Tibial artery (tissue), 4 donors: ENCODE measurements around the gene LHX5.

ENCODE experiments used
- DNase-seq, 2 donors: peaks; one replicate each; pipeline ENCODE4 v3.0.0-alpha.2; 2019
- H3K27ac ChIP-seq, 2 donors: fragments of 200-600 bp; sonication (generic) in 1 of 2; 1 replicate in 1 of 2; 2 replicates in 1 of 2; pipeline ENCODE4 v1.5.1; 2018 to 2019; ENCODE audit warnings: mild to moderate bottlenecking in 1 of 2
- H3K27me3 ChIP-seq, 2 donors: fragments of 200-600 bp; sonication (generic) in 1 of 2; one replicate each; pipeline versions ENCODE4 v1.5.1 to v1.6.0; 2016 to 2019
- H3K36me3 ChIP-seq, 3 donors: fragments of 200-600 bp; sonication (generic) in 2 of 3; one replicate each; pipeline ENCODE4 v1.5.1; 2016 to 2019; ENCODE audit warnings: mild to moderate bottlenecking in 2 of 3
- H3K4me1 ChIP-seq, 4 donors: fragments of 200-600 bp; sonication (generic) in 2 of 4; 1 replicate in 3 of 4; 2 replicates in 1 of 4; pipeline ENCODE4 v1.5.1; 2016 to 2019
- H3K4me3 ChIP-seq, 2 donors: fragments of 200-600 bp; sonication (generic) in 1 of 2; 1 replicate in 1 of 2; 2 replicates in 1 of 2; pipeline ENCODE4 v1.5.1; 2018 to 2019; ENCODE audit warnings: mild to moderate bottlenecking in 2 of 2
- H3K9me3 ChIP-seq, 3 donors: fragments of 200-600 bp; sonication (generic) in 1 of 3; one replicate each; pipeline ENCODE4 v1.5.1; 2016 to 2019
- intact Hi-C: fragments of 100-400 bp; cut with DNase I; formaldehyde crosslinking; loops from one replicate; pipeline ENCODE4 v1.15.0; 2023; ENCODE audit warnings: low total_unique reads
- TF ChIP-seq, protein P1 (sequence below), 2 experiments: fragments of 200-600 bp in 1 of 2; fragments of 450-650 bp in 1 of 2; IDR thresholded peaks; one replicate each; pipeline ENCODE4 v1.5.1; 2017 to 2019; ENCODE audit warnings: antibody characterized with exemption in 2 of 2, mild to moderate bottlenecking in 1 of 2, moderate library complexity in 1 of 2

The LHX5 gene

DNA sequence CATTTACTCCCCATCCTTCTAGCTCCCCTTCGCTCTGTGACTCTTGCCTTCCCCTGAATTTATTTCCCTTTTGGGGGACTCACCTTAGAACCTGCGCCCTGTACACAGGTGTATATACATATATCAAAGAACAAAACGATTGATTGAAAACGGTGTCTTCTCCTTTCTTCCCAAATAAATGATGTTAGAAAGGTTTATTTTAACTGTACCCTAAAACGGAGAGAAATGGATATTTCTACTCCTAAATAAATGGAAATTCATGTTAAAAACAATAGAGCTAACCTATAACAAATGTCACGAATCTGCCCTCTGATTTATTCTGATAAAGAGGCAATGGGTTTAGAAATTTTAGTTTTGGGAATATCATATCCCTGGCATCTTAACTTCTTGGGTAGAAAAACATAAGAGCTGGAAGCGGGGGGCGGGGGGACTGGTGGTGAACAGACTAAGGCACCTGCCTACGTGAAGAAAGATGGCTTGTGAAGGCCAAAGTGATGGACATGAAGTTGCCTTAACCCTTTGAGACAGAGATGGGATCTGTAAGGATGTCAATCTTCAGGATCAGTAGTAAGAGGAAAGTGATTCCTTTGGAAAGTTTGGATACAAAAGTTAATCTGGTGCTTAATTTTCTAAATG lies 8.8 kb upstream of the LHX5 start:
- H3K4me1 ChIP-seq, result peaks cover 0 to 9% (median 4%) of the 10 kb centered on the region in 4 donors
- no peak for DNase-seq
- H3K9me3 ChIP-seq, result no peaks in the 10 kb centered on the region
- no peak overlapping the region for H3K4me3 ChIP-seq
- H3K27ac ChIP-seq, result no peak overlapping the region
- TF ChIP-seq, protein P1, sequence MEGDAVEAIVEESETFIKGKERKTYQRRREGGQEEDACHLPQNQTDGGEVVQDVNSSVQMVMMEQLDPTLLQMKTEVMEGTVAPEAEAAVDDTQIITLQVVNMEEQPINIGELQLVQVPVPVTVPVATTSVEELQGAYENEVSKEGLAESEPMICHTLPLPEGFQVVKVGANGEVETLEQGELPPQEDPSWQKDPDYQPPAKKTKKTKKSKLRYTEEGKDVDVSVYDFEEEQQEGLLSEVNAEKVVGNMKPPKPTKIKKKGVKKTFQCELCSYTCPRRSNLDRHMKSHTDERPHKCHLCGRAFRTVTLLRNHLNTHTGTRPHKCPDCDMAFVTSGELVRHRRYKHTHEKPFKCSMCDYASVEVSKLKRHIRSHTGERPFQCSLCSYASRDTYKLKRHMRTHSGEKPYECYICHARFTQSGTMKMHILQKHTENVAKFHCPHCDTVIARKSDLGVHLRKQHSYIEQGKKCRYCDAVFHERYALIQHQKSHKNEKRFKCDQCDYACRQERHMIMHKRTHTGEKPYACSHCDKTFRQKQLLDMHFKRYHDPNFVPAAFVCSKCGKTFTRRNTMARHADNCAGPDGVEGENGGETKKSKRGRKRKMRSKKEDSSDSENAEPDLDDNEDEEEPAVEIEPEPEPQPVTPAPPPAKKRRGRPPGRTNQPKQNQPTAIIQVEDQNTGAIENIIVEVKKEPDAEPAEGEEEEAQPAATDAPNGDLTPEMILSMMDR (IDR thresholded peaks at IDR 0.05), result no peak
- H3K36me3 ChIP-seq, result no peaks in the 10 kb centered on the region
- intact Hi-C loops, result no loop called here
- peaks cover 4 to 88% of the 10 kb centered on the region in 2 donors for H3K27me3 ChIP-seq

DNA sequence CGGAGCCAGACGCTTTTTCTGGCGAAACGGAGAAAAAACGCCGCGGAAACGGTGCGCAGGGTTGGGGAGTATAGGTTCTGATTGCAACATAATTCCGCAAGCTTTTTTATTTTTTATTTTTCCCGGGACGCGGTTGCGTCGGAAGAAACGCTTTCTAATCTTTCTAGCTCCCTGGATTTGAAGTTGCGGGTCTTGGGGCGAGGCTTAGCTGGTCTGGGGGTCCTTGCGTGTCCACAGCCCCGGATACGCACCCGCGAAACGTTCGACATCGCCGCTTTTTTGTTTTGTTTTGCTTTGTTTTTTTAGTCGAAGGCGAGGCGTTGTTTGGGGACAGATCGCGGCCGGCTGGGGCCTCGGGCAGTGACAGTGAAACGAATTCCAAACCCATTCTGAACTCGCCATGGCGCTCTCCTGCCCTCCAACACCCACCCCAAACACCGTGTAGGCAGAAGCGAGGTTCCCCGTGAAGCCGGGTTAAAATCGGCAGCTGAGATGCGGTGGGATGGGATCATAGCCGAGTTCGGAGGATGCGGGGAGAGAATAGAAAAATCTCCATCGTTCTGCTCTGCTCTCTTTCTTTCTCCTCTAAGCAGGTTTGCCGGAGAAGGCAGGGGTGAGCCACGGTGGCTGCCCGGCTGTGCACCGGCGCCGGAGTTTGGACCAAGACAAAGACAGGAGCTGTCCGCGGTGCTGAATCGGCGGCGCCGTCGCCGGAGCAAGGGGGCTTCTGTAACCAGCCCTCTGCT lies 8.1 kb upstream of the LHX5 start:
- Histone ChIP-seq H3K36me3 (no peaks in the 10 kb centered on the region), H3K27ac (no peak overlapping the region), H3K4me3 (no peak overlapping the region), H3K27me3 (peaks cover 4 to 91% of the 10 kb centered on the region in 2 donors), H3K9me3 (no peaks in the 10 kb centered on the region), H3K4me1 (peaks cover 0 to 9% (median 4%) of the 10 kb centered on the region in 4 donors)
- intact Hi-C loops, result no loop called here
- TF ChIP-seq, protein P1 (IDR thresholded peaks at IDR 0.05), result no peak
- no peak for DNase-seq

DNA sequence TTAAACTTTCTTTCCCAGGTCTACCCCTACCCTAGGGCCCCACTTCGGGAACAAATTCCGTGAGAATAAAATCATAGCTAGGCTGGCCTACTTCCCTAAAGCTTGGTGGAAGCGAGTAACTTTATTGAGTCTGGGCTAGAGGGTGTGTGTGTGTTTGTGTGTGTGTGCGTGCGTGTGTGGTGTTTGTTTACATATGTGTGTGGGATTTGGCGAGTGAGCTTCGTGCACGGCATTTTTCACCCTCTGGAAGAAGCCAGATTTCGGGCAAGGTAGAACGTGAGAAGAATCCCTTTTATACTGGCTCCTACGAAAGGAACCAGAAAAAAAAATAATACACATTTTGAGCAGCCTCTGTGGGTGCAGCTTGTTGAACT lies 7.5 kb upstream of the LHX5 start:
- H3K27me3 ChIP-seq, result peaks cover 4 to 95% of the 10 kb centered on the region in 2 donors
- no peaks in the 10 kb centered on the region for H3K9me3 ChIP-seq
- H3K4me1 ChIP-seq, result peaks cover 0 to 9% (median 4%) of the 10 kb centered on the region in 4 donors
- no peak for DNase-seq
- H3K4me3 ChIP-seq, result no peak overlapping the region
- intact Hi-C loops, result no loop called here
- no peaks in the 10 kb centered on the region for H3K36me3 ChIP-seq
- H3K27ac ChIP-seq, result no peak overlapping the region
- TF ChIP-seq, protein P1 (IDR thresholded peaks at IDR 0.05), result no peak

DNA sequence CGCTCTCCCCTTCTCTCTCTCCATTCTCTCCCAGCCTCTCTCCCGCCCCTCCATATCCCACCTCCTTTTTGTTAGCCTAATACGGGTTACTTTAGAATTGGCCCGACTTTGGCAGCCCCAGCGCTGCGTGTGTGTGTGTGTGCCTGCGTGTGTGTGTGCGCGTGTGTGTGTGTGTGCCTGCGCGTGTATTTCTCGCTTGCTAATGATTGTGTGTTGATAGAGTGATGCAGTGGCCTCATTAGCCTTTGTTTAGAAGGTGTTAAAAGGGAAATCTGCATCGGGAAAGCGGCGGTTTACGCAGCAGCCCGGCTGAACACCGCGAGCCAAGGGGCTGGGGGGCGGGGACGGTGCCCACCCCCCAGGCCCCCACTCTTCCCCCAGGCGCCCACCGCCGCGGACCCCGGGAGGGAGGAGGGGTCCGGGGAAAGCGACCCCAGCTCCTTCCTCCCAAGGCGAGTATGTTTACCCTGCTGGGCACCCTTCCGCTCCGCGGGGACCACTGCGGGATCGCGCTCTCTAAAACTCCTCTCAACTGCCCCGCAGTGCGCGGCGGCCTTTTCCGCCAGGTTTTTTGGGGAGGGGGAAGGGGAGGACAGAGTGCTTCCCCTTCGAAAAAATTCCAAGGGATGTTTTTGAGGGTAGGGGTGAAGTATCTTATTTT lies 6.8 kb upstream of the LHX5 start:
- no peak for DNase-seq
- TF ChIP-seq, protein P1 (IDR thresholded peaks at IDR 0.05), result no peak
- H3K4me1 ChIP-seq, result peaks cover 0 to 9% (median 4%) of the 10 kb centered on the region in 4 donors
- H3K36me3 ChIP-seq, result no peaks in the 10 kb centered on the region
- no peaks in the 10 kb centered on the region for H3K9me3 ChIP-seq
- H3K4me3 ChIP-seq, result no peak overlapping the region
- H3K27me3 ChIP-seq, result peaks cover 4 to 95% of the 10 kb centered on the region in 2 donors
- H3K27ac ChIP-seq, result no peak overlapping the region
- intact Hi-C loops, result no loop called here

DNA sequence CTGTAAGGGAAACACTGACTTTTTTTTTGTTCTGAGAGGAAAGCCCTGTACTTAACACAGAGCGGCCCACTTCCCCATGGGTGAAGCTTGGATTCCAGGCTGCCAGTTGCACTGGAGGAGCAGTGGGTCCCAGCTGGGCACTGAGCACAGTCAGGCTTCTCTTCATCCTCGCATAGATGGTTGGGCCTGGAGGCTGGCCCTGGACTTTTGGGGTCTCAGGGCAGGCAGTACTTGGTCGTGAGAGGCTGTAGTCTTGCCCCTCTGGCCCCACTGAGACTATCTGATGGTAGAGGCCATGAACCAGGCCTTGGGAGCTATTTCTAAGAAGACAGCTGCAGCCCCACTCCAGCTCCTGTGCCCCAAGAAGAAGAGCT lies 6.2 kb upstream of the LHX5 start:
- intact Hi-C loops, result no loop called here
- peaks cover 4 to 96% of the 10 kb centered on the region in 2 donors for H3K27me3 ChIP-seq
- H3K9me3 ChIP-seq, result no peaks in the 10 kb centered on the region
- no peaks in the 10 kb centered on the region for H3K36me3 ChIP-seq
- H3K4me1 ChIP-seq, result peaks cover 0 to 9% (median 4%) of the 10 kb centered on the region in 4 donors
- no peak overlapping the region for H3K27ac ChIP-seq
- no peak for DNase-seq
- TF ChIP-seq, protein P1 (IDR thresholded peaks at IDR 0.05), result no peak
- no peak overlapping the region for H3K4me3 ChIP-seq
